HUES64 (cell line): Measurements from ENCODE around the gene SLC66A3.

Experiments used
- H3K27ac ChIP-seq: 2 replicates; pipeline ENCODE4 v1.7.0; 2013; ENCODE audit warnings: low read depth, low read length, inconsistent platforms
- H3K27me3 ChIP-seq: 2 replicates; pipeline ENCODE4 v1.6.1; 2013; ENCODE audit warnings: mild to moderate bottlenecking, low read length; ENCODE audit not compliant: insufficient read depth
- H3K36me3 ChIP-seq: 2 replicates; pipeline ENCODE4 v1.6.1; 2013; ENCODE audit warnings: mild to moderate bottlenecking, low read length; ENCODE audit not compliant: insufficient read depth
- H3K4me1 ChIP-seq: 2 replicates; pipeline ENCODE4 v1.6.1; 2013; ENCODE audit warnings: mild to moderate bottlenecking, low read length, moderate library complexity; ENCODE audit not compliant: insufficient read depth
- H3K4me3 ChIP-seq: 2 replicates; pipeline ENCODE4 v1.5.1; 2013; ENCODE audit warnings: mild to moderate bottlenecking, low read length, moderate library complexity
- H3K9ac ChIP-seq: 2 replicates; pipeline ENCODE4 v1.6.1; 2013; ENCODE audit warnings: mild to moderate bottlenecking, low read depth, low read length
- H3K9me3 ChIP-seq: 2 replicates; pipeline ENCODE4 v1.6.1; 2013; ENCODE audit warnings: low read depth, low read length; ENCODE audit not compliant: insufficient read depth
- WGBS: fragments of 150-250, 120-280 bp; methylation state at CpG from one replicate; pipeline ENCODE4 v1.1.7; 2013; ENCODE audit warnings: missing lambda C conversion rate; 5-methylcytosine and 5-hydroxymethylcytosine counted together

The SLC66A3 gene

DNA sequence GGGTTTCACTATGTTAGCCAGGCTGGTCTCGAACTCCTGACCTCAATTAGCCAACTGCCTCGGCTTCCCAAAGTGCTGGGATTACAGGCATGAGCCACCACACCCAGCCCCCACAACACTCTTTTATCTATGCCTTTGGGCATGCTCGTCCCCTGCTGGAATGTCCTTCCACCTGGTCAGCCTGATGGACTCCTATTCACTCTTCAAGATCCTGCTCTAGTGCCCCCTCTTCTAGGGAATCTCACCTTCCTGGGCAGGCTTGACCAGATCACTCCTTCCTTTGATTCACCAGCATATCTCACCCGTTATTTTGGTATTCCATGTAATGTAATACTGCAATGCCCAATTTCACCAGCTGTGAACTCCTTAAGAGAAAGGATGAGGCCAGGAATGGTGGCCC lies 13.9 kb upstream of the SLC66A3 start:
- WGBS: 90% methylated on average over 4 of the region's 4 CpGs
- H3K4me1 ChIP-seq: no peaks in the 10 kb centered on the region
- H3K27ac ChIP-seq: no peak overlapping the region
- no peaks in the 10 kb centered on the region for H3K36me3 ChIP-seq
- H3K4me3 ChIP-seq: no peak overlapping the region
- H3K27me3 ChIP-seq: no peaks in the 10 kb centered on the region
- H3K9ac ChIP-seq: no peak overlapping the region
- H3K9me3 ChIP-seq: no peaks in the 10 kb centered on the region

DNA sequence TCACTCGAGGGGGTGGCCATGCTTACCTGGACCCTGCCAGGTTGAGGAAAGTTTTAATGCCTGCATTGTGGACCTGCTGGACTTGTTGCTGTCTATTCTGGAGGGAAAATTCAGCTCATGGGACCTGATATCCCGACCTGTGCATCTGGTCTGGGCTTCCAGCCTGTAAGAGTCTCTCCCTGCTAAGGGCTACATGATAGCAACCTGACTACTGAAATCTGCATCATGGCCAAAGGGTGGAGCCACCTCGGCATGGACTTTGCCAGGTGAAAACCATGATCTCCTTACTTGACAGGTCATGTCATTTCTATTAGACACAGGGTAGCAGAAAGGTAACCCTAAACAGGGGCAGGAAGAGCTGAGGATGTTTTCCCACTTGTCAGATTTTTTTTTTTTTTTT lies 12.9 kb upstream of the SLC66A3 start:
- no peak overlapping the region for H3K4me3 ChIP-seq
- 78% methylated on average over 3 of the region's 3 CpGs for WGBS
- H3K27ac ChIP-seq: no peak overlapping the region
- H3K9ac ChIP-seq: no peak overlapping the region
- no peaks in the 10 kb centered on the region for H3K4me1 ChIP-seq
- H3K9me3 ChIP-seq: no peaks in the 10 kb centered on the region
- no peaks in the 10 kb centered on the region for H3K27me3 ChIP-seq
- no peaks in the 10 kb centered on the region for H3K36me3 ChIP-seq

DNA sequence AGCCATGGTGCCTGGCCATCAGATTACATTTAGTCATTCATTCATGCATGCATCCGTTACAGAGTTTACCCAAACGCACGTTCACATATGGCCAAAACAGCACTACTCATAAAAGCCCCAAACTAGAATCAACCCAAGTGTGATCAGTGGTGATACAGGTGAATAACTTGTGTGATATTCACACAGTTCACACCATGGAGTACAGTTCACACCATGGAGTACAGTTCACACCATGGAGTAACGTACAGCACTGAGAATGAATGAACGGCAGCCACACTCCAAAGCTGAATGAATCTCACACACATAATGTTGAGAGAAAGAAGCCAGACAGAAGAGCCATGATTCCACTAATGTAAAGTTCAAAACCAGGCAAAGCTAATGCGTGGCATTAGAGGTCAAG lies 12.3 kb upstream of the SLC66A3 start:
- 92% methylated on average over 6 of the region's 6 CpGs for WGBS
- Histone ChIP-seq H3K27me3 (no peaks in the 10 kb centered on the region), H3K4me1 (no peaks in the 10 kb centered on the region), H3K9me3 (no peaks in the 10 kb centered on the region), H3K9ac (no peak overlapping the region), H3K36me3 (no peaks in the 10 kb centered on the region), H3K4me3 (no peak overlapping the region), H3K27ac (no peak overlapping the region)

DNA sequence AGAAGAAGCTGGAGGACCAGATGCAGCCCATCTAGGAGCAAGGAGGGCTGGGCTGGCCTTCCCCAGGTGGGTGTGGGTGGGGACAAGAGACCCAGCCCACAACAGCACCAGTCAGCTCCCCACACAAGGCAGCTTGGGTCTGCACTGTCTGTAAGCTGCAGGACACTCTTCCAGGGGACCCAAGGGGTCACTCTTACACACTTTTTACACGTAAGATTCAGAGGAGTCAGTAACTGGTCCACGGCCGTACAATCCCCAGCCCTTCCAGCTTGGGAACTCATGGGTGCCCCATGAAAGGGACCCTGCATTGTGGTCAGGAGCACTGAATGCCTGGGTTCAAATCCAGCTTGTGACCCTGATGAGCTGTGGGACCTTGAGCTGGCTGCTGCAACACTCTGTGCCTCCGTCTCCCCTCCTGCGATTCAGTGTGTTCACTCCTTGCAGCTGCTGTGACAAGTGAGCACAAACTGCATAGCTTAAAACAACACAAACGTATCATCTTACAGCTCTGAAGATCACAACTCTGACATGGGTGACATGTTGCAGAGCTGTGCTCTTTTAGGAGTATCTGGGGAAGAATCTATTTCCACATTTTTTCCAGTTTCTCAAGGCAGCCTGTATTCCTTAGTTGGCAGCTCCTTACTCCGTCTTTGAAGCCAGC lies 11.1 kb upstream of the SLC66A3 start:
- no peak overlapping the region for H3K4me3 ChIP-seq
- H3K36me3 ChIP-seq: no peaks in the 10 kb centered on the region
- no peaks in the 10 kb centered on the region for H3K9me3 ChIP-seq
- WGBS: 89% methylated on average over 7 of the region's 7 CpGs
- no peaks in the 10 kb centered on the region for H3K27me3 ChIP-seq
- H3K27ac ChIP-seq: no peak overlapping the region
- no peaks in the 10 kb centered on the region for H3K4me1 ChIP-seq
- no peak overlapping the region for H3K9ac ChIP-seq

DNA sequence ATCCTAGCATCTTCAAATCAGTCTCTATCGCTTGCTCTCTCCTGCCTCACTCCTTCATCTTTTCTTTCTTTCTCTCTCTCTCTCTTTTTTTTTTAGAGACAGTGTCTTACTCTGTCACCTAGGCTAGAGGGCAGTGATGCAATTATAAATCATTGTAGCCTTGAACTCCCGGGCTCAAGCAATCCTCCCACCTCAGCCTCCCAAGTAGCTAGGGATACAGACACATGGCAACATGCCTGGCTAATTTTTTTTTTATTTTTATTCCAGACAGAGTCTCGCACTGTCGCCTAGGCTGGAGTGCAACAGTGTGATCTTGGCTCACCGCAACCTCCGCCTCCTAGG lies 10.6 kb upstream of the SLC66A3 start:
- H3K4me3 ChIP-seq: no peak overlapping the region
- no peak overlapping the region for H3K27ac ChIP-seq
- 91% methylated on average over 6 of the region's 6 CpGs for WGBS
- no peaks in the 10 kb centered on the region for H3K9me3 ChIP-seq
- no peak overlapping the region for H3K9ac ChIP-seq
- H3K36me3 ChIP-seq: no peaks in the 10 kb centered on the region
- H3K4me1 ChIP-seq: no peaks in the 10 kb centered on the region
- H3K27me3 ChIP-seq: no peaks in the 10 kb centered on the region

DNA sequence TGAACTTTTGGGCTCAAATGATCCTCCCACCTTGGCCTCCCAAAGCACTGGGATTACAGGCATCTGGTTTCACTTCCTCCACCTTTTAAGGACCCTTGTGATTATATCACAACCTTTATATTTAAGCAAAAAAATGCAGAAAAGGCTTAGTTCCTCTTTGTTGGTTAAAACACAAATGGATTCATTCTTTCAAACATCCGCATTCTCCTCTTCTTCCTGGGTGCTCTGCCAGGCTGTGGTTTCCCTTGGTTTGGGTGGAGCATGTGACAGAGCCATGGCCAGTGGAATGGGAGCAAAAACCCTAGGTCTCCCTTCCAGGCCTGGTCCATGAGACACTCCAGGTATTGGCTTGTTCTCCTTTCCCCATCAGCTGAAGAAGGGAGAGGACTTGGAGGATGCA lies 9.9 kb upstream of the SLC66A3 start:
- Histone ChIP-seq H3K27ac (no peak overlapping the region), H3K4me3 (no peak overlapping the region), H3K9me3 (no peaks in the 10 kb centered on the region), H3K27me3 (no peaks in the 10 kb centered on the region), H3K4me1 (no peaks in the 10 kb centered on the region), H3K36me3 (no peaks in the 10 kb centered on the region), H3K9ac (no peak overlapping the region)
- 100% methylated on average over 1 of the region's 1 CpG for WGBS

DNA sequence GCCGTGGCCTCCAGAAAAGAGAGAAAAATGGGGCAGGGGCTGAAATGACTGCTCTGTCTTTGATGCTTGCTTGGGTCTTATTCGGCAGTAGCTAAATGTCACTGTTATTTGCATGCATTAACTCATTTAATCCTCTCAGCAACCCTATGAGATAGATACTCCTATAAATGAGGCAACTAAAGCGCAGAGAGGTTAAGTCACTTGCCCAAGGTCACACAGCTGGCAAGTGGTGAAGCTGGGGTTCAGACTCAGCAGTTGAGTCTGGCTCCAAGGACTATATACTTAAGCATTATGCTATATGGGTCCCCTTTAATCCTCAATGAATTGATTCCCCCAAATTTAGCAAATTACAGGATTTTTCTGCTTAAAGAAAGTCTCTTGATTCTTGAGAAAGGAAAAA lies 9.2 kb upstream of the SLC66A3 start:
- no peaks in the 10 kb centered on the region for H3K36me3 ChIP-seq
- no peak overlapping the region for H3K4me3 ChIP-seq
- no peaks in the 10 kb centered on the region for H3K4me1 ChIP-seq
- H3K27me3 ChIP-seq: peaks cover 4% of the 10 kb centered on the region; the same call in 1 of the 2 replicates
- H3K9ac ChIP-seq: no peak overlapping the region
- no peak overlapping the region for H3K27ac ChIP-seq
- no peaks in the 10 kb centered on the region for H3K9me3 ChIP-seq
- WGBS: 98% methylated on average over 3 of the region's 3 CpGs

DNA sequence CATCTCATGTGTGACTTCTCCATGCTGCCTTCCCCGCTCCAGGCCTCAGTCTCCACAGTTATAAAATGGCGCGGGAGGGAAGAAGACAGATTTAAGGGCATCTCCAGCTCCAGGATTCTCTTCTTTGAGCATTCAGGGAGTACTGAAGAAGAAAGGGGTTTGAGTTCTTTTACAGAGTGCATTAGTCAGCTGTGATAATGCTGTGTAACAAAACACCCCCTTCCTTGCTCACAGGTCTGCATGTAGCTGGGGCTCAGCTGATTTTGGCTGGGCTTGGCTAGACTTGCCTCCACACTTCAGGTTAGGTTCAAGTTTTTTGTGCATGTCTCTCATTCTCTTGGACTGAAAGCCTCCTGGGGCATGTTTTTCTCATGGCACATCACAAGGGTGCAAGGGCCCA lies 8.0 kb upstream of the SLC66A3 start:
- Histone ChIP-seq H3K27me3 (peaks cover 12% of the 10 kb centered on the region), H3K9ac (no peak overlapping the region)
- 86% methylated on average over 3 of the region's 3 CpGs for WGBS

DNA sequence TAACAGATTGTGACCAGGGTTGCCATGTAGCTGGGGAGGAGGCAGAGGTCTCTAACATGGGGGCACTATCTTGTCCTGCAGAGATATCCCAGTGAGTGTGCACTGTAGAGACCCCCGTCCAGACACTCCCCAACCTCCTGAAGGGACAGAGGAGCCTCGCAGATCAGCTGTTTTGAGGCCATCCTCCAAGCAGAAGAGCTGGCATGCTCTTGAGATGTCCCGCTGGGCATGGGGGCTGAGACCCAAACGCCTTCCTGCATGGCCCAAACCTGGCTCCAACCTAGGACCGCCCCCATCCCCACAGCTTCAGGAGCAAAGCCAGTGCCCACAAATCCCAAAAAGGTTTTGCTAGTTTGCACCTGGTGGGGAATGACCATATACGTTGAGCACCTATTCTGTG lies 2.7 kb upstream of the SLC66A3 start:
- no peaks in the 10 kb centered on the region for H3K9me3 ChIP-seq
- no peaks in the 10 kb centered on the region for H3K36me3 ChIP-seq
- no peak overlapping the region for H3K4me3 ChIP-seq
- WGBS: 82% methylated on average over 6 of the region's 6 CpGs
- H3K4me1 ChIP-seq: peaks cover 7% of the 10 kb centered on the region; the same call in 1 of the 2 replicates
- no peak overlapping the region for H3K9ac ChIP-seq
- peaks cover 47% of the 10 kb centered on the region for H3K27me3 ChIP-seq
- no peak overlapping the region for H3K27ac ChIP-seq

More for the DNA sequence above, 8.0 kb upstream of the SLC66A3 start:
- no peak overlapping the region for H3K27ac ChIP-seq
- no peaks in the 10 kb centered on the region for H3K36me3 ChIP-seq
- no peak overlapping the region for H3K4me3 ChIP-seq
- no peaks in the 10 kb centered on the region for H3K4me1 ChIP-seq
- no peaks in the 10 kb centered on the region for H3K9me3 ChIP-seq

DNA sequence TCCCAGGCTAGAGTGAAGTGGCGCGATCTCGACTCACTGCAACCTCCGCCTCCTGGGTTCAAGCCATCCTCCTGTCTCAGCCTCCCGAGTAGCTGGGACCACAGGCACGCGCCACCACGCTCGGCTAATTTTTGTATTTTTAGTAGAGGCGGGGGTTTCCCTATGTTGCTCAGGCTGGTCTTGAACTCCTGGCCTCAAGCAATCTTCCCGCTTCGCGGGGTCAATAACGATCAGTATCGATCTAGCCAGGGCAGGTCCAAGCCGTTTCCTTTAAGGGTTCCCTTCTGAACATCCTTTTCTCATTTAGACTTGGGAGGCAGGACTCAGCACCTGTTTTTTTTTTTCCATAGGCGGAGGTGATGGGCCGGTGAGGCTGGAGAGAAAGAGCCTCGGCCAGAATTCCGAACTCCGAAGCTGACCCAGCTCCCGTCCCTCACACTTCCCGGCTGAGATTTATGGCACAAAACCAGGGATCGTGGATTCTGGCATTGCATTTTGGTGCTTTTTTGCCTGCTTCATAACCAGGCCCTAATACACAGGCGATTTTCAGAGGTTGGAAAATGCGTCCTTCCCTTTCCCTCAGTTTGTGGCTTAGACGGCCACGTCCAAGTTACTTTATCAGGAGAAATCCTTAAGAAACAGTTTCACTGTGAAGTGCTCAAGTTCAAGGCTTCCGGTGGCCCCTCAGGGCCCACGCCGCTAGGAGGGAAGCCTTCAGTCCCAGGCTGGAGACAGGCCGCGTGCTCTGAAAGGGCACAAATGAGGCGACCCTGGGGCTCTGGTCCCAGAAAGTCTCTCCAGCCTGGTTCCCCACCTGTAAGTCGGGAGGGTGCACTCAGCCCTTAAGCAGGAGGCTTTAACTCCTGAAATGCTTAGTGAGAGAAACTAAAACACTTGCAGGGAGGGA lies 998 bp upstream of the SLC66A3 start:
- H3K4me3 ChIP-seq: peak overlapping the region; percentile 52
- H3K27me3 ChIP-seq: peaks cover 47% of the 10 kb centered on the region
- 69% methylated on average over 35 of the region's 35 CpGs for WGBS
- peak overlapping the region; percentile 59; the same call in 1 of the 2 replicates for H3K27ac ChIP-seq
- no peaks in the 10 kb centered on the region for H3K36me3 ChIP-seq
- H3K4me1 ChIP-seq: peaks cover 7% of the 10 kb centered on the region; the same call in 1 of the 2 replicates
- no peaks in the 10 kb centered on the region for H3K9me3 ChIP-seq
- peak overlapping the region; percentile 56 for H3K9ac ChIP-seq

DNA sequence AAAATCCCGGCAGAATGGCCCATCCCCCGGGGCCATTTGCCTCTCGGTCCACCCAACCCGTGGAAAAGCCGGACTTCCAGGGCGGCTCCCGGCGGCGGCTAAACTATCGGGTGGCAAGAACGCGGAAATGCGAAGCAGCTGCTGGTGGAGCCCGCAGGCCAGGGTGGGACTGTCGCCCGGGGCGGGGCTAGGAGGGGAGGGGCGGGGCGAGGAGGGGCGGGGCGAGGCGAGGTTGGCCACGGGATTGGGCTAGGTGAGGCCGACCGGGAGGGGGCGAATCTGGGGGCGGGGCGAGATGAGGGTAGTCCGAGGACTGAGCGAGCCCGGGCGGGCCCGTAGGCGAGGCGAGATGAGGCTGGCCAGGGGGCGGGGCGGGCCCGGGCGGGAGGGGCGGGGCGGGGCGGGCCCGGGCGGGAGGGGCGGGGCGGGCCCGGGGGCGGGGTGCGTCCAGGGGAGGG lies 315 bp upstream of the SLC66A3 start:
- no peaks in the 10 kb centered on the region for H3K36me3 ChIP-seq
- peak overlapping the region; percentile 59; the same call in 1 of the 2 replicates for H3K27ac ChIP-seq
- no peaks in the 10 kb centered on the region for H3K9me3 ChIP-seq
- peak overlapping the region; percentile 74 for H3K4me3 ChIP-seq
- peaks cover 7% of the 10 kb centered on the region; the same call in 1 of the 2 replicates for H3K4me1 ChIP-seq
- H3K27me3 ChIP-seq: peaks cover 47% of the 10 kb centered on the region
- WGBS: under 1% methylated on average over 42 of the region's 49 CpGs
- H3K9ac ChIP-seq: peak overlapping the region; percentile 56
